HepG2 (cell line): Measurements from ENCODE around the gene WNT1. TPM values are rescaled to one million over a fixed set of nuclear protein-coding genes. Genes with fewer than 3 reads are reported as not detected.

Source experiments
- ATAC-seq: fragments of 200-7000 bp; cut with Tn5 transposase; 3 replicates; pipeline ENCODE4 v1.9.1; 2020; ENCODE audit warnings: mild to moderate bottlenecking, moderate library complexity
- BruUV-seq: library from RNA; stranded (reverse); fragments of 400-500 nt; replicated peaks from 2 replicates; lab custom pipeline; 2021; lab: Mats Ljungman, UMichigan
- CTCF ChIA-PET: fragments of 300-600 bp; formaldehyde crosslinking; extraction: SDS; loops from one replicate; lab custom pipeline; 2021; ENCODE audit warnings: low total read pairs, inconsistent platforms, low intra/inter-chr PET ratio; lab: Yijun Ruan, JAX
- POLR2A ChIA-PET: fragments of 350-600 bp; sonication (Branson Sonifier 250); formaldehyde crosslinking; loops from one replicate; lab custom pipeline; 2020; ENCODE audit warnings: antibody characterized with exemption, inconsistent platforms; lab: Yijun Ruan, JAX
- DNase-seq: peaks from one replicate; pipeline ENCODE4 v3.0.0-alpha.2; 2015; ENCODE audit warnings: low spot score
- FAIRE-seq: peaks from 3 replicates; lab custom pipeline; 2011; peaks lifted over from hg19 to GRCh38; lab: Jason Lieb, UNC
- H2AFZ ChIP-seq: one replicate; pipeline ENCODE4 v1.6.1; 2011; ENCODE audit warnings: low read length, inconsistent platforms
- H3K27ac ChIP-seq: fragments of 300-600 bp; 3 replicates; pipeline ENCODE4 v1.8.0; 2011; ENCODE audit warnings: mixed run types, mild to moderate bottlenecking, mixed read lengths, low read length, inconsistent platforms; ENCODE audit not compliant: insufficient read depth; ENCODE audit errors: extremely low read length
- H3K27me3 ChIP-seq, 2 experiments: fragments of 200-600 bp in 1 of 2; 2 replicates in 1 of 2; 3 replicates in 1 of 2; pipeline versions ENCODE4 v1.6.0 to v1.8.0; 2011; ENCODE audit warnings: low read length in 2 of 2, mild to moderate bottlenecking in 2 of 2, moderate library complexity in 2 of 2, inconsistent platforms in 1 of 2; ENCODE audit not compliant: insufficient read depth in 2 of 2, control insufficient read depth in 1 of 2
- H3K36me3 ChIP-seq, 2 experiments: fragments of 200-600 bp in 1 of 2; replicated peaks in 1 of 2; 2 replicates in 1 of 2; 3 replicates in 1 of 2; pipeline versions ENCODE4 v1.5.1 to v1.8.0; 2011; ENCODE audit warnings: low read length in 2 of 2, inconsistent platforms in 1 of 2; ENCODE audit not compliant: insufficient read depth in 2 of 2, control insufficient read depth in 1 of 2
- H3K4me1 ChIP-seq: 2 replicates; pipeline ENCODE4 v1.5.1; 2012; ENCODE audit warnings: low read length, inconsistent platforms; ENCODE audit not compliant: insufficient read depth
- H3K4me2 ChIP-seq: 2 replicates; pipeline ENCODE4 v1.6.0; 2011; ENCODE audit warnings: low read depth, low read length, inconsistent platforms
- H3K4me3 ChIP-seq, 3 experiments: fragments of 200-600 bp in 1 of 3; sonication (generic), shearing (Covaris generic) in 1 of 3; replicated peaks in 1 of 3; 2 replicates each; pipeline ENCODE4 v1.5.1; 2011 to 2016; ENCODE audit warnings: low read length in 3 of 3, inconsistent platforms in 2 of 3, low read depth in 2 of 3, mild to moderate bottlenecking in 2 of 3, control low read depth in 1 of 3, mixed read lengths in 1 of 3; ENCODE audit not compliant: insufficient read depth in 1 of 3
- H3K79me2 ChIP-seq: one replicate; pipeline ENCODE4 v1.6.1; 2011; ENCODE audit warnings: low read length, inconsistent platforms; ENCODE audit not compliant: insufficient read depth
- H3K9ac ChIP-seq: 2 replicates; pipeline ENCODE4 v1.6.0; 2011; ENCODE audit warnings: mild to moderate bottlenecking, low read depth, low read length, inconsistent platforms; ENCODE audit not compliant: insufficient read depth
- H3K9me3 ChIP-seq: 2 replicates; pipeline ENCODE4 v1.5.1; 2012; ENCODE audit warnings: mild to moderate bottlenecking, low read length
- H4K20me1 ChIP-seq: 2 replicates; pipeline ENCODE4 v1.6.0; 2011; ENCODE audit warnings: inconsistent platforms, mild to moderate bottlenecking, low read length, moderate library complexity; ENCODE audit not compliant: insufficient read depth
- ASH2L ChIP-seq: fragments of 300-600, 200-600 bp; sonication (generic); IDR thresholded peaks from 2 replicates; pipeline ENCODE4 v1.7.0; 2017; ENCODE audit warnings: low read depth, mild to moderate bottlenecking, moderate library complexity, mixed read lengths, low read length; ENCODE audit not compliant: insufficient read length
- HOXA7 ChIP-seq: sonication (generic); formaldehyde crosslinking; IDR thresholded peaks from 2 replicates; pipeline ENCODE4 v1.8.1; 2022; ENCODE audit warnings: mild to moderate bottlenecking, missing genetic modification reagents, moderate library complexity
- KDM5B ChIP-seq: sonication (generic); formaldehyde crosslinking; IDR thresholded peaks from 2 replicates; pipeline ENCODE4 v1.4.0; 2020; ENCODE audit warnings: missing genetic modification reagents, mild to moderate bottlenecking, borderline replicate concordance
- NFE2 ChIP-seq: sonication (generic); formaldehyde crosslinking; IDR thresholded peaks from 2 replicates; pipeline ENCODE4 v1.4.0; 2020; ENCODE audit warnings: missing genetic modification reagents
- SATB2 ChIP-seq: sonication (generic); formaldehyde crosslinking; IDR thresholded peaks from 2 replicates; pipeline ENCODE4 v1.5.0; 2020; ENCODE audit warnings: missing genetic modification reagents
- SMAD1 ChIP-seq: sonication (generic); formaldehyde crosslinking; IDR thresholded peaks from 2 replicates; pipeline ENCODE4 v1.4.0; 2020; ENCODE audit warnings: missing genetic modification reagents, low read depth, mild to moderate bottlenecking, borderline replicate concordance
- SNAI1 ChIP-seq: sonication (generic); formaldehyde crosslinking; IDR thresholded peaks from 2 replicates; pipeline ENCODE4 v1.5.0; 2020; ENCODE audit warnings: mild to moderate bottlenecking, missing genetic modification reagents, borderline replicate concordance
- SSRP1 ChIP-seq: IDR thresholded peaks from 2 replicates; pipeline ENCODE4 v1.6.1; 2016; ENCODE audit warnings: control low read depth
- ZNF274 ChIP-seq: sonication (generic); formaldehyde crosslinking; IDR thresholded peaks from 2 replicates; pipeline ENCODE4 v1.5.1; 2020; ENCODE audit warnings: mild to moderate bottlenecking, missing genetic modification reagents
- ZNF292 ChIP-seq: sonication (generic); formaldehyde crosslinking; IDR thresholded peaks from 2 replicates; pipeline ENCODE4 v1.8.1; 2022; ENCODE audit warnings: mild to moderate bottlenecking, low read depth, missing genetic modification reagents, borderline replicate concordance
- ZNF547 ChIP-seq: sonication (generic); formaldehyde crosslinking; IDR thresholded peaks from 2 replicates; pipeline ENCODE4 v1.5.1; 2020; ENCODE audit warnings: mild to moderate bottlenecking, missing genetic modification reagents
- ZNF782 ChIP-seq: sonication (generic); formaldehyde crosslinking; IDR thresholded peaks from 2 replicates; pipeline ENCODE4 v1.4.0; 2020; ENCODE audit warnings: missing genetic modification reagents, mild to moderate bottlenecking, borderline replicate concordance
- ZNF790 ChIP-seq: sonication (generic); formaldehyde crosslinking; IDR thresholded peaks from 2 replicates; pipeline ENCODE4 v1.8.0; 2022; ENCODE audit warnings: missing genetic modification reagents, mild to moderate bottlenecking, borderline replicate concordance
- ZSCAN12 ChIP-seq: sonication (generic); formaldehyde crosslinking; IDR thresholded peaks from 2 replicates; pipeline ENCODE4 v1.9.0; 2021; ENCODE audit warnings: mild to moderate bottlenecking, missing genetic modification reagents
- whole genome bisulfite sequencing: methylation state at CpG from one replicate; pipeline ENCODE4 v1.1.6; 2017; ENCODE audit warnings: low lambda C conversion rate; 5-methylcytosine and 5-hydroxymethylcytosine counted together
- in situ Hi-C: cut with HindIII; loops from 2 replicates; pipeline ENCODE4 v1.10.0; 2017; ENCODE audit warnings: low pct_unique_long_range_greater_than_20kb; ENCODE audit not compliant: extremely low pct_ligation_motif_present
- intact Hi-C: fragments of 100-400 bp; cut with micrococcal nuclease; formaldehyde crosslinking; loops from one replicate; pipeline ENCODE4 v1.10.0; 2022; ENCODE audit not compliant: unreplicated experiment
- polyA plus RNA-seq, 8 experiments: library from polyadenylated mRNA; depleted of rRNA in 3 of 8; stranded (reverse) in 7 of 8; unstranded in 1 of 8; fragments of >200 nt; fragmentation: Illumina TruSeq in 4 of 8; extraction: Trizol in 4 of 8; gene quantifications; 2 replicates each; pipeline versions ENCODE4 v1.2.1 to v1.2.3, GENCODE V29; 2011 to 2016; ENCODE audit warnings: low read depth in 4 of 8, missing spikeins in 1 of 8, mixed read lengths in 1 of 8; ENCODE audit not compliant: insufficient read depth in 1 of 8
- total RNA-seq, 5 experiments: library from RNA; depleted of rRNA; stranded (reverse); fragments of >200 nt; fragmentation: Illumina TruSeq; extraction: Trizol; gene quantifications; 2 replicates each; pipeline ENCODE4 v1.2.3, GENCODE V29; 2016; ENCODE audit warnings: low read depth in 1 of 5
- TF ChIP-seq, protein P1 (sequence below): IDR thresholded peaks from 2 replicates; pipeline ENCODE4 v1.6.1; 2016; ENCODE audit warnings: missing compliant biosample characterization, missing genetic modification reagents, borderline replicate concordance
- TF ChIP-seq, protein P2 (sequence below): sonication (generic); formaldehyde crosslinking; IDR thresholded peaks from 2 replicates; pipeline ENCODE4 v1.5.0; 2020; ENCODE audit warnings: mild to moderate bottlenecking, missing genetic modification reagents

Gene WNT1
- total and polyA plus RNA-seq, 2 of the 13 experiments (the other 11 are each of a cell fraction or from before 2014, with no cell fraction given), result not detected

DNA sequence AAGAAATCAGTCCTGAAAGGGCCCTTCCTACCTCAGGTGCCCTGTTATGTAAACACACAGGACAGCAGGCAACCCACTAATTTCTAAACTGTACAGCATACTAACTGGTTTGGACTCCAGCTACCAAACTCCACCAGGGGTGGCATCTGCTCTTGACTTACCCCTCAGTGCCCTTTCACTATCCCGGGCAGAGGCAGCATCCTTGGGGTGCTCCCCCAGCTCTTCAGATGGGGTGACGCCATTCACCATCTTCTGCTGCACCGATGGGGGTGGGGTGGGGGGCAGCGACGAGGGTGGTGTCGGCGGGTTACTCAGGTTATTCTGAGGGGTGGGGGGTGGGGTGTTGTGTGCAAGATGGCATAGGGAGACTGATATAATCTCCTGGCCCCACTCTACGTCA, 52.0 kb downstream of the WNT1 start:
- BruUV-seq, result no TSS peak
- Histone ChIP-seq H3K4me3 (no peak overlapping the region), H2AFZ (no peak overlapping the region), H3K9me3 (no peaks in the 10 kb centered on the region), H3K4me2 (no peak overlapping the region), H4K20me1 (no peaks in the 10 kb centered on the region), H3K27me3 (no peaks in the 10 kb centered on the region), H3K9ac (no peak overlapping the region), H3K79me2 (no peaks in the 10 kb centered on the region), H3K4me1 (no peaks in the 10 kb centered on the region), H3K36me3 (peaks cover 48 to 91% of the 10 kb centered on the region in 2 experiments), H3K27ac (no peak overlapping the region)
- in situ Hi-C loops (no loop called here), intact Hi-C loops (no loop called here)
- ATAC-seq (no peak), DNase-seq (no peak), FAIRE-seq (no peak)
- TF ChIP-seq ZNF292 (CRISPR knock-in tag) (no peak), KDM5B (CRISPR knock-in tag) (no peak), HOXA7 (CRISPR knock-in tag) (no peak), SATB2 (no peak), ZNF782 (CRISPR knock-in tag) (no peak), SSRP1 (CRISPR knock-in tag) (no peak), ZNF547 (CRISPR knock-in tag) (no peak), ASH2L (no peak), SNAI1 (CRISPR knock-in tag) (no peak), ZNF790 (CRISPR knock-in tag) (no peak), SMAD1 (CRISPR knock-in tag) (no peak), ZSCAN12 (CRISPR knock-in tag) (no peak), NFE2 (CRISPR knock-in tag) (no peak), ZNF274 (no peak)
- TF ChIP-seq, protein P1, sequence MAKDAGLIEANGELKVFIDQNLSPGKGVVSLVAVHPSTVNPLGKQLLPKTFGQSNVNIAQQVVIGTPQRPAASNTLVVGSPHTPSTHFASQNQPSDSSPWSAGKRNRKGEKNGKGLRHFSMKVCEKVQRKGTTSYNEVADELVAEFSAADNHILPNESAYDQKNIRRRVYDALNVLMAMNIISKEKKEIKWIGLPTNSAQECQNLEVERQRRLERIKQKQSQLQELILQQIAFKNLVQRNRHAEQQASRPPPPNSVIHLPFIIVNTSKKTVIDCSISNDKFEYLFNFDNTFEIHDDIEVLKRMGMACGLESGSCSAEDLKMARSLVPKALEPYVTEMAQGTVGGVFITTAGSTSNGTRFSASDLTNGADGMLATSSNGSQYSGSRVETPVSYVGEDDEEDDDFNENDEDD, result no peak
- TF ChIP-seq, protein P2, sequence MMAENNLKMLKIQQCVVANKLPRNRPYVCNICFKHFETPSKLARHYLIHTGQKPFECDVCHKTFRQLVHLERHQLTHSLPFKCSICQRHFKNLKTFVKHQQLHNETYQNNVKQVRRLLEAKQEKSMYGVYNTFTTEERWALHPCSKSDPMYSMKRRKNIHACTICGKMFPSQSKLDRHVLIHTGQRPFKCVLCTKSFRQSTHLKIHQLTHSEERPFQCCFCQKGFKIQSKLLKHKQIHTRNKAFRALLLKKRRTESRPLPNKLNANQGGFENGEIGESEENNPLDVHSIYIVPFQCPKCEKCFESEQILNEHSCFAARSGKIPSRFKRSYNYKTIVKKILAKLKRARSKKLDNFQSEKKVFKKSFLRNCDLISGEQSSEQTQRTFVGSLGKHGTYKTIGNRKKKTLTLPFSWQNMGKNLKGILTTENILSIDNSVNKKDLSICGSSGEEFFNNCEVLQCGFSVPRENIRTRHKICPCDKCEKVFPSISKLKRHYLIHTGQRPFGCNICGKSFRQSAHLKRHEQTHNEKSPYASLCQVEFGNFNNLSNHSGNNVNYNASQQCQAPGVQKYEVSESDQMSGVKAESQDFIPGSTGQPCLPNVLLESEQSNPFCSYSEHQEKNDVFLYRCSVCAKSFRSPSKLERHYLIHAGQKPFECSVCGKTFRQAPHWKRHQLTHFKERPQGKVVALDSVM (CRISPR knock-in tag), result no peak
- ChIA-PET CTCF (no interaction called here), POLR2A (interaction anchor here (1.0 to 1.5 kb wide), 2 partner anchors 9 to 14 kb away, joined by 3 to 4 read pairs; no protein-coding TSS in a partner anchor)
- 100% methylated on average over 5 of the region's 8 CpGs for WGBS
